CD14-positive monocyte (primary cell): ENCODE results near the gene SLC12A4. TPM values are rescaled to one million over a fixed set of nuclear protein-coding genes. Genes with fewer than 3 reads are reported as not detected.

Source experiments
- DNase-seq, 3 donors: peaks; one replicate each; pipeline ENCODE4 v3.0.0-alpha.2; 2011 to 2022
- H2AFZ ChIP-seq: 2 replicates; pipeline ENCODE4 v1.6.0; 2012; ENCODE audit warnings: mild to moderate bottlenecking, low read depth, low read length, inconsistent platforms; ENCODE audit not compliant: insufficient read depth, poor library complexity, severe bottlenecking
- H3K27ac ChIP-seq, 2 donors: 1 replicate in 1 of 2; 2 replicates in 1 of 2; pipeline ENCODE4 v1.5.1; 2012 to 2013; ENCODE audit warnings: low read length in 2 of 2, control low read depth in 1 of 2, inconsistent platforms in 1 of 2, low read depth in 1 of 2, mild to moderate bottlenecking in 1 of 2
- H3K27me3 ChIP-seq, 2 donors: one replicate each; pipeline versions ENCODE4 v1.6.0 to v1.6.1; 2011 to 2013; ENCODE audit warnings: low read length in 2 of 2; ENCODE audit not compliant: control insufficient read depth in 2 of 2, insufficient read depth in 2 of 2
- H3K36me3 ChIP-seq, 2 donors: replicated peaks in 1 of 2; 1 replicate in 1 of 2; 2 replicates in 1 of 2; pipeline versions ENCODE4 v1.5.1 to v1.6.1; 2012 to 2013; ENCODE audit warnings: low read length in 2 of 2, control low read depth in 1 of 2, inconsistent platforms in 1 of 2, mild to moderate bottlenecking in 1 of 2; ENCODE audit not compliant: insufficient read depth in 2 of 2, control insufficient read depth in 1 of 2
- H3K4me1 ChIP-seq, 2 donors: 1 replicate in 1 of 2; 2 replicates in 1 of 2; pipeline versions ENCODE4 v1.5.1 to v1.6.1; 2012 to 2013; ENCODE audit warnings: low read length in 2 of 2, control low read depth in 1 of 2, inconsistent platforms in 1 of 2, mild to moderate bottlenecking in 1 of 2, moderate library complexity in 1 of 2; ENCODE audit not compliant: insufficient read depth in 2 of 2, control insufficient read depth in 1 of 2
- H3K4me2 ChIP-seq: replicated peaks from 2 replicates; pipeline ENCODE3; 2012; ENCODE audit warnings: low read length, moderate library complexity, mild to moderate bottlenecking; ENCODE audit not compliant: poor library complexity, severe bottlenecking; ENCODE audit errors: extremely low read depth
- H3K4me3 ChIP-seq, 3 experiments: fragments of 200-600 bp in 1 of 3; sonication (generic) in 1 of 3; replicated peaks in 1 of 3; 1 replicate in 2 of 3; 2 replicates in 1 of 3; pipeline ENCODE4 v1.5.1; 2011 to 2013; ENCODE audit warnings: low read length in 3 of 3, mild to moderate bottlenecking in 3 of 3, control low read depth in 2 of 3, low read depth in 2 of 3, inconsistent platforms in 1 of 3, moderate library complexity in 1 of 3
- H3K79me2 ChIP-seq: 2 replicates; pipeline ENCODE4 v1.6.0; 2012; ENCODE audit warnings: mild to moderate bottlenecking, control low read depth, inconsistent platforms, low read length, moderate library complexity; ENCODE audit not compliant: insufficient read depth
- H3K9ac ChIP-seq: 2 replicates; pipeline ENCODE4 v1.6.0; 2017; ENCODE audit warnings: low read length, mild to moderate bottlenecking; ENCODE audit not compliant: insufficient read depth, poor library complexity, severe bottlenecking
- H3K9me3 ChIP-seq, 2 donors: replicated peaks in 1 of 2; 1 replicate in 1 of 2; 2 replicates in 1 of 2; pipeline versions ENCODE4 v1.5.1 to v1.6.1; 2012 to 2013; ENCODE audit warnings: low read length in 2 of 2, control low read depth in 1 of 2; ENCODE audit not compliant: control insufficient read depth in 1 of 2, insufficient read depth in 1 of 2
- H4K20me1 ChIP-seq: 2 replicates; pipeline ENCODE4 v1.6.0; 2012; ENCODE audit warnings: mild to moderate bottlenecking, low read length, control low read depth, moderate library complexity; ENCODE audit not compliant: insufficient read depth
- H3K27ac Mint-ChIP-seq, 7 donors: one replicate each; pipeline ENCODE4 v1.8.0; 2020; ENCODE audit warnings: mild to moderate bottlenecking in 7 of 7, mixed read lengths in 7 of 7, moderate library complexity in 6 of 7, inconsistent platforms in 2 of 7
- H3K27me3 Mint-ChIP-seq, 3 donors: one replicate each; pipeline ENCODE4 v1.8.0; 2021 to 2022; ENCODE audit warnings: low read depth in 3 of 3, mild to moderate bottlenecking in 3 of 3, mixed read lengths in 3 of 3, moderate library complexity in 3 of 3, inconsistent platforms in 1 of 3
- H3K36me3 Mint-ChIP-seq, 2 donors: one replicate each; pipeline ENCODE4 v1.8.0; 2020; ENCODE audit warnings: mixed read lengths in 2 of 2, inconsistent platforms in 1 of 2, mild to moderate bottlenecking in 1 of 2
- H3K4me1 Mint-ChIP-seq: one replicate; pipeline ENCODE4 v1.8.0; 2020; ENCODE audit warnings: mild to moderate bottlenecking, mixed read lengths
- H3K4me3 Mint-ChIP-seq, 2 donors: one replicate each; pipeline ENCODE4 v1.8.0; 2020; ENCODE audit warnings: mild to moderate bottlenecking in 2 of 2, mixed read lengths in 2 of 2, moderate library complexity in 1 of 2
- H3K9me3 Mint-ChIP-seq, 7 donors: one replicate each; pipeline ENCODE4 v1.8.0; 2020 to 2022; ENCODE audit warnings: mixed read lengths in 7 of 7, mild to moderate bottlenecking in 6 of 7, moderate library complexity in 6 of 7, inconsistent platforms in 2 of 7
- CTCF ChIP-seq: fragments of 200-600 bp; IDR thresholded peaks from one replicate; pipeline ENCODE4 v1.8.0; 2022; ENCODE audit warnings: antibody characterized with exemption, mild to moderate bottlenecking
- WGBS: methylation state at CpG from one replicate; pipeline ENCODE4 v1.1.5; 2013; ENCODE audit warnings: missing lambda C conversion rate; ENCODE audit not compliant: insufficient coverage; 5-methylcytosine and 5-hydroxymethylcytosine counted together
- intact Hi-C, 2 donors: fragments of 100-400 bp; cut with micrococcal nuclease; formaldehyde crosslinking; loops; one replicate each; pipeline versions ENCODE4 v1.15.0 to v1.15.1; 2023
- polyA plus RNA-seq, 3 donors: library from polyadenylated mRNA; depleted of rRNA in 1 of 3; unstranded in 2 of 3; stranded (reverse) in 1 of 3; fragments of 300-500 nt in 2 of 3; fragments of >200 nt in 1 of 3; fragmentation: Illumina TruSeq in 2 of 3; gene quantifications; 1 replicate in 2 of 3; 2 replicates in 1 of 3; pipeline ENCODE4 v1.2.3, GENCODE V29; 2012 to 2021

SLC12A4 gene
- polyA plus RNA-seq, 3 donors = 7.3 to 57.2 (median 7.7) TPM

- Histone ChIP-seq H3K4me2 (no peak overlapping the region), H3K36me3 (peaks cover 48 to 78% of the 10 kb centered on the region in 2 donors), H2AFZ (no peak overlapping the region), H3K9me3 (no peaks in the 10 kb centered on the region), H3K27ac (no peak overlapping the region), H4K20me1 (peaks cover 16% of the 10 kb centered on the region), H3K79me2 (peaks cover 8% of the 10 kb centered on the region), H3K27me3 (no peaks in the 10 kb centered on the region), H3K4me1 (no peaks in the 10 kb centered on the region), H3K9ac (no peak overlapping the region), H3K4me3 (no peak overlapping the region)
- Mint-ChIP-seq H3K27ac (no peak overlapping the region), H3K36me3 (peaks cover 62 to 73% of the 10 kb centered on the region in 2 donors), H3K27me3 (peaks cover 0 to 2% (median 0%) of the 10 kb centered on the region in 3 donors), H3K4me3 (no peak overlapping the region), H3K9me3 (no peaks in the 10 kb centered on the region), H3K4me1 (no peaks in the 10 kb centered on the region)
- TF ChIP-seq CTCF = no peak
- no peak for DNase-seq
- WGBS = 98% methylated on average over 5 of the region's 11 CpGs
- intact Hi-C loops = no loop called here
These were observed 8.7 kb downstream of the SLC12A4 start for GRCh38 chr16:67959536-67960329.

- no peaks in the 10 kb centered on the region for H3K9me3 ChIP-seq
- TF ChIP-seq CTCF = no peak
- H3K9me3 Mint-ChIP-seq = no peaks in the 10 kb centered on the region
- no peak overlapping the region for H3K4me3 Mint-ChIP-seq
- H3K4me1 Mint-ChIP-seq = no peaks in the 10 kb centered on the region
- H2AFZ ChIP-seq = no peak overlapping the region
- no peak for DNase-seq
- no peak overlapping the region for H3K27ac ChIP-seq
- H3K79me2 ChIP-seq = no peaks in the 10 kb centered on the region
- H3K9ac ChIP-seq = no peak overlapping the region
- H3K4me3 ChIP-seq = no peak overlapping the region
- H3K27me3 Mint-ChIP-seq = peaks cover 0 to 2% (median 0%) of the 10 kb centered on the region in 3 donors
- H3K36me3 ChIP-seq = peaks cover 62 to 82% of the 10 kb centered on the region in 2 donors
- H4K20me1 ChIP-seq = no peaks in the 10 kb centered on the region
- WGBS = 100% methylated on average over 3 of the region's 9 CpGs
- H3K36me3 Mint-ChIP-seq = peaks cover 68 to 84% of the 10 kb centered on the region in 2 donors
- intact Hi-C loops = no loop called here
- no peak overlapping the region for H3K4me2 ChIP-seq
- H3K27ac Mint-ChIP-seq = no peak overlapping the region
- no peaks in the 10 kb centered on the region for H3K27me3 ChIP-seq
- no peaks in the 10 kb centered on the region for H3K4me1 ChIP-seq
These were observed 10.8 kb downstream of the SLC12A4 start for GRCh38 chr16:67957622-67958021.
